ENCODE measurements around the gene HOTAIR.

HOTAIR gene

DNA sequence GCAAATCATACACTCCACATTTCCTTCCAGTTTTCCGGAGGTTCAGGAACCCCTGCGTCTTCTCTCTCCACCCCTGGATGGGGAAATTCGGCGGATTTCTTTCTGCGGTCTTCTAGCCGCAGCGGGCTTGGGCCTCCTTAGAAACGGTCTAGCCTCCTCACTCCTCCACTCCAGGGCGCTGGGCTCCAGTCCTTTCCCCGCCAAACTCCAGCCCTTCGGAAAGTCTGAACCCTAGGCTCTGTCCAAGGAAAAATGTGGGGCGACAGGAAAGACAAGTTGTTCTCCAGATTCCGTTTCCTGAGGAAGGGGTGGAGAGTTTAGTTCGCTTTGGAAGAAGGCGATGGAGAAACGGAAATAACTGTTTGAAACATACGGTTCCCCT, 8.8 kb upstream of the HOTAIR start:
- H3K4me3 ChIP-seq (ENCODE audit: low read length): peak overlapping the region; percentile 80
- DNase-seq (ENCODE audit: low read depth): peak; percentile 43
- TF ChIP-seq CTCF (conservative IDR thresholded peaks at IDR 0.05; ENCODE audit: low read length): no peak

GRCh38 chr12:53982648-53983567, 8.2 kb upstream of the HOTAIR start:
- peak overlapping the region; percentile 80 for H3K4me3 ChIP-seq (ENCODE audit: low read length)
- DNase-seq (ENCODE audit: low read depth): peak; percentile 9
- TF ChIP-seq CTCF (conservative IDR thresholded peaks at IDR 0.05; ENCODE audit: low read length): no peak

GRCh38 chr12:53981634-53982565, 7.1 kb upstream of the HOTAIR start:
- DNase-seq (ENCODE audit: low read depth): peak; percentile 71
- peak overlapping the region; percentile 80 for H3K4me3 ChIP-seq (ENCODE audit: low read length)
- TF ChIP-seq CTCF (conservative IDR thresholded peaks at IDR 0.05; ENCODE audit: low read length): peak; percentile 33

DNA sequence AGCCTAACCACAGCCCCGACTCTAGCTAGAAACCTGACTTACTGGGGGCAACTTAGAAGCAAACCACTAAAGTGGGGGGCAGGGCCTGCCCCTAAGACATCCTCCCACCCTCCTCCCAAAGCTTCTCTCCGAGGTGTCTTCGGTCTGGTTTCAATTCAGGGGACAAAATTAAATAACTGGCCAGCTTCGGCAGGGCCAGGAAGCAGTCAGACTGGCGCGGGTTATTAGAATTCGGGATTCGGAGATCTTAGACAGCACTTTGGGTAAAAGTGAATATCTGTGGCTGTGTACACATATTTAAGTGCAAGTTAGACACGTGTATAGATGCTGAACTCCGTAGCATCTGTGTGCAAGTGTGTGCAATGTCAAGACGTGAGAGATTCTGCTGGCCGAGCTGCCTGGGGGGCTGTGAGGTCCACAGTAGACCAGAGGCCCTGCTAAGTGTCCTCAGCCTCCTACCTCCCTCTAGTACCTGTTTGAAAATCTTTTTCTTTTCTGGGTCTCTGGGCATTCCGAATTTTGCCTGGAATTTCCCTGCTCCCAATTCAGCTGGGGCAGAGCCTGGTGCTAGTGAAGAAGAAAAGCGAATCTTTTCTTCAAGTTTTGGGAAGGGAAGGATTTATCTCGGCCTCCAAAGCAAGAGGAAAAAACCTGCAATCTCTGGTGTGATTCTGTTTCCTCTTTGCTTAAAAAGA, 6.2 kb upstream of the HOTAIR start:
- no peak for TF ChIP-seq CTCF (conservative IDR thresholded peaks at IDR 0.05; ENCODE audit: low read length)
- H3K4me3 ChIP-seq (ENCODE audit: low read length): peak overlapping the region; percentile 80
- DNase-seq (ENCODE audit: low read depth): no peak

- no peak for TF ChIP-seq CTCF (conservative IDR thresholded peaks at IDR 0.05; ENCODE audit: low read length)
- peak overlapping the region; percentile 80 for H3K4me3 ChIP-seq (ENCODE audit: low read length)
- peak; percentile 67 for DNase-seq (ENCODE audit: low read depth)
These were observed 5.5 kb upstream of the HOTAIR start for GRCh38 chr12:53980104-53980801.
